DMS79 (cell line): ENCODE measurements around the gene SERPINB1.
"Not testable (repeated sequence)": the region's sequence is repeated elsewhere in the genome, so short reads cannot be mapped to it uniquely, and the experiment has no call there.

ENCODE experiments used
- DNase-seq: peaks from one replicate; lab custom pipeline; 2025; lab: John Stamatoyannopoulos, UW

SERPINB1 gene

DNA sequence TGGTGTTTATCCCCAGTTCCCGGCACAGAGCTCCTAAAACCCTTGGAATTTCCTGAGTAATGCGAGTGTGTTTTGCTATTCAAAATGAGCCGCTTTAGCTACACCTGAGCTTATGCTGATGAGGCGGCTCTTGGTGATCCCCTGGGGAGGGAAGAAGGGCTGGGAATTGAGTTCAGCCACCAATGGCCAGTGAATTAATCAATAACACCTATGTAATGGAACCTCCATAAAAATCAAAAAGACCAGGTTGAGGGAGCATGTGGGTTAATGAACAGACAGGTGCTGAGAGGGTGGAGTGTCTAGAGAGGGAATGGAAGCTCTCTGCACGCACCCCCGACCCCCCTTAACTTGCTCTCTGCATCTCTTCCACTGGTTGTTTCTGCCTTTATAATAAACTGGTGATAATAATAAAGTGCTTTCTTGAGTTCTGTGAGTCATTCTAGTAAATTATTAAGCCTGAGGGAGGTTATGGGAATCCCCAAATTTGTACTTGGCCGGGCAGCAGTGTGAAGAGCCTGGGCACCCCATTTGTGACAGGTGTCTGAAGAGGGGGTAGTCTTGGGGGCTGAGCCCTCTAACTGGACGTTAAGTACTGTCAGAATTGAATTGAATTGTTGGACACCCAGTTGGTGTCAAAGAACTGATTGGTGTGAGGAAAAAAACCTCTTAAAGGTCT lies 24.6 kb upstream of the SERPINB1 start:
- no peak for DNase-seq

DNA sequence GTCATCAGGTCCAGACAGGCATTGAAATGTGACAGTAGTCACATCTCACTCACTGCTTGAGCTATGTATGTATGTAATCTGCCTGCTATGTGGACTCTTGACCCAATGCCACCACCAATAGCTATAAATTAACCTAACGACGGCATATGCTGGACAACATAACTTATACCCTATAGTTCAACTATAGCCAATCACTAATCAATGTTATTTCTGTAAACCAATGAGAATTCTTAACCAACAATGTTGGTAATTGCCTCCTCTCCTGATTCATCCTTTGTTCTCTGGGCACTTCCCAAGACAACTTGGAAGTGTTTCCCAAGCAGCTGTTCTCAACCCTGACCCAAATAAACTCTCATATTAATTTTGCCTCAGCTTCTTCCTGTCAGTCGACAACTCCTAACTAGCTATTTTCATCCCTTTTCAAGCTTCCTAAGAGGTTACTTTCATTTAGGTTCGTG lies 24.1 kb upstream of the SERPINB1 start:
- no peak for DNase-seq

DNA sequence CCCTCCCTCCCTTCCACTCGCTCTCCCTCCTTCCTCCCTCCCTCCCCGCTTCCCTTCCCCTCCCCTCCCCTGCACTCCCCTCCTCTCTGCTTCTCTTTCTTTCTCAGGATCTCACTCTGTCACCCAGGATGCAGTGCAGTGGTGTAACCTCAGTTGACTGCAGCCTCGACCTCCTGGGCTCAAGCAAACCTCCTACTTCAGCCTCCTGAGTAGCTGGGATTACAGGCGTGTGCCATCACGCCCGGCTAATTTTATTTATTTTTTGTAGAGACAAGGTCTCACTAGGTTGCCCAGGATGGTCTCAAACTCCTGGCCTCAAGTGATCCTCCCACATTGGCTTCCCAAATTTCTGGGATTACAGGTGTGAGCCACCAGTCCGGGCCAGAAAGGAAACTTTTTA lies 23.6 kb upstream of the SERPINB1 start:
- DNase-seq, result no peak

DNA sequence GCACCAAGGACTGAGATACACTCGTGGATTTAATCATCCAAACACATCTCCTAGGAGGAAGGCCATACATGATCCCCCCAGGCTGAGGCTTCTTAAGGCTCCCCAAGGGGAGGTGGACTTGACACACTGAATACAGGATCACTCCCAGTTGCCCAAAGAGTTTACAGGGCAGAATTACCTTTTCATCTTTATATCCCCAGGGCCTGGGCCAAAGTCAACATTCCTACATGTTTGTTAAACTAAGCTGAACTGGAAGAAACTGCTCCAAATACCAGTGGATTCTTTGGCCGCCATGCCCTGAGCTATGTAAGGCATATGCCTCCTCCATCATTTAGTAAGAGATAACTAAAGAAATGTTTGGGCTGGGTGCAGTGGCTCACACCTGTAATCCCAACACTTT lies 22.2 kb upstream of the SERPINB1 start:
- DNase-seq, result no peak

DNA sequence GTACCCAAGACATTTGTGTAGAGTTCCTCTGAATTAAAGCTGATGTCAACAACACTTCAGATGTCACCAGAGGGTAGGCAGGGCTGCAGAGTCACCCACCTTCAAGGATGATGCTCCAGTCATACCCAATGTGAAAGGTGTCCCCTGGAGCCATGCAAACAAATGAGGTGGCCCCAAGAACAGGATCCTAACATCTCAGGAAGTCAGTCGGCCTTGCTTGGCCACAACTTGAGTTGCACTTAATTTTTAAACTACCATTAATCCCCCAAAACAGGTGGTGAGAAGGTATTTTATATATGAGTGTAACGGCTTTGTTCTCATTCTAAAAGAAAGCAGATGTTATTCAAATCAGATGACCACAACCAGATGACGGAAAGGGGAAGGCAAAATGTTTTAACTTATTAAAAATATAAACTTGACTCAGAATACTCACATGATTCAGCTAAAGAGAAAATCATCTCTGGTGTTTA lies 21.1 kb upstream of the SERPINB1 start:
- no peak for DNase-seq

DNA sequence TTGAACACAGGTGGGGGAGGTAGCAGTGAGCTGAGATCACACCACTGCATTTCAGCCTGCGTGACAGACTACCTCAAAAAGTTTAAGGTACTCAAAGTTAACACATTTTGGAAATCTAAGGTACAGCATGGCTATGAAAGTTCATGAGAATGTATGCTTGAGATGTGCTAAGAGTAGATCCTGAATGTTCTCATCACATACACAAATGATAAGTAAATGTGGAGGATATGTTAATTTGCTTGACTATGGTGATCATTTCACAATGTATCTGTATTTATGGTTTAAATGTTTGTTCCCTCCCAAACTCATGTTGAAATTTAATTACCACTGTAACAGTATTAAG lies 20.1 kb upstream of the SERPINB1 start:
- DNase-seq, result no peak

DNA sequence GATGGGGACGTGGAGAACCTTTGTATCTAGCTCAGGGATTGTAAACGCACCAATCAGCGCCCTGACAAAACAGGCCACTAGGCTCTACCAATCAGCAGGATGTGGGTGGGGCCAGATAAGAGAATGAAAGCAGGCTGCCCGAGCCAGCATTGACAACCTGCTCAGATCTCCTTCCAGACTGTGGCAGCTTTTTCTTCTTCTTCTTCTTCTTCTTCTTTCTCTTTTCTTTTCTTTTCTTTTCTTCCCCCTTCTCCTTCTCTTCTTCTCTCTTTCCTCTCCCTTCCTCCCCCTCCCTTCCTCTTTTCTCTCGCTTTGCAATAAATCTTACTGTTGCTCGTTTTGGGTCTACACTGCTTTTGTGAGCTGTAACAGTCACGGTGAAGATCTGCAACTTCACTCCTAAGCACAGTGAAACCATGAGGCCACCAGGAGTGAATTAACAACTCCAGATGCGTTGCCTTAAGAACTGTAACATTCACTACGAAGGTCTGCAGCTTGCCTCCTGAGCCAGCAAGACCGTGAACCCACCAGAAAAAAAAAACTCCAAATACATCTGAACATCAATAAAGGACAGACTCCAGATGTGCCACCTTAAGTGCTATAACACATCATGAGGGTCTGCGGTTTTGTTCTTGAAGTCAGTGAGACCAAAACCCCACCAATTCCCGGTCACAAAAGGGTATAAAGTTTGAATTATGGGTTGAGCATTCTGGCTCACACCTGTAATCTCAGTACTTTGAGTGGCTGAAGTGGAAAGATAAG lies 19.6 kb upstream of the SERPINB1 start:
- DNase-seq, result no peak

DNA sequence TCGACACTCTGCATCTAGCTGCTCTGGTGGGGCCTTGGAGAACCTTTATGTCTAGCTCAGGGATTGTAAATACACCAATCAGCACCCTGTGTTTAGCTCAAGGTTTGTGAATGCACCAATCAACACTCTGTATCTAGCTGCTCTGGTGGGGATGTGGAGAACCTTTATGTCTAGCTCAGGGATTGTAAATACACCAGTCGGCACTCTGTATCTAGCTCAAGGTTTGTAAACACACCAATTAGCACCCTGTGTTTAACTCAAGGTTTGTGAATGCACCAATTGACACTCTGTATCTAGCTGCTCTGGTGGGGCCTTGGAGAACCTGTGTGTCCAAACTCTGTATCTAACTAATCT lies 19.0 kb upstream of the SERPINB1 start:
- DNase-seq, result not testable (repeated sequence)

DNA sequence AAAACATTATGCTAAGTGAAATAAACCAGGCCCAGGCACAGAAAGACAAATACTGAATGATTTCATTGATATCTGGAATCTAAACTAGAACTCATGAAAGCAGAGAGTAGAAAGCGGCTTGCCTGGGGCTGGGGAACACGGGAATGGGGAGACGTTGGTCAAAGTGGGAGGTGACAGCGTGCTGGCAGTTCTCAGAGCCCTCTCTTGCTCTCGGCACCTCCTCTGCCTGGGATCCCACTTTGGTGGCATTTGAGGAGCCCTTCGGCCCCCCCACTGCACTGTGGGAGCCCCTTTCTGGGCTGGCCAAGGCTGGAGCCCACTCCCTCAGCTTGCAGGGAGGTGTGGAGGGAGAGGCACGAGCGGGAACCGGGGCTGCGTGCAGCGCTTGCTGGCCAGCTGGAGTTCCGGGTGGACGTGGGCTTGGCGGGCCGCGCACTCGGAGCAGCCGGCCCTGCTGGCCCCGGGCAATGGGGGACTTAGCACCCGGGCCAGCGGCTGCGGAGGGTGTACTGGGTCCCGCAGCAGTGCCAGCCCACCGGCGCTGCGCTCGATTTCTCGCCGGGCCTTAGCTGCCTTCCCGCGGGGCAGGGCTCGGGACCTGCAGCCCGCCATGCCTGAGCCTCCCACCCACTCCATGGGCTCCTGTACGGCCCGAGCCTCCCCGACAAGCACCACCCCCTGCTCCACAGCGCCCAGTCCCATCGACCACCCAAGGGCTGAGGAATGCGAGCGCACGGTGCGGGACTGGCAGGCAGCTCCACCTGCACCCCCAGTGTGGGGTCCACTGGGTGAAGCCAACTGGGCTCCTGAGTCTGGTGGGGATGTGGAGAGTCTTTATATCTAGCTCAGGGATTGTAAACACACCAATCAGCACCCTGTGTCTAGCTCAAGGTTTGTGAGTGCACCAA lies 18.4 kb upstream of the SERPINB1 start:
- DNase-seq, result not testable (repeated sequence)

DNA sequence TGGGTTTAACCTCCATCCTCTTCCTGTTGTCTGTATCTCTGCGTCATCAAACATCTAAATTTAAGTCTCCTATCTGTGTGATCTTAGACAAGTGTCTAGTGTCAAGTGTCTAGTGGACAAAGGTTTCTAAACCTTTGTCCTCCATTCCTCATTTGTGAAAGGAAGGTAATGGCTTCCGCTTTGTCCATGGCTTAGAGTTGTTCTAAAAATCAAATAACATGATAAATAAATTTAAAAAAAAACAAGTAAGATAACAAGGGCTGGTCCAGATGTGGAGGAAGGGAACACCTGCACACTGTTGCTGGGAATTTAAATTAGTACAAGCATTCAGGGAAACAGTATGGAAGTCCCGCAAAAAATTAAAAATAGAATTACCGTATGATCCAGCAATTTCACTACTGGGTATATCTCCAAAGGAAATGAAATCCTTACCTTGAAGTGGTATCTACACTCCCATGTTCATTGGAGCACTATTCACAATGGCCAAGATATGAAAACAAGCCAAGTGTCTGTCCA lies 17.6 kb upstream of the SERPINB1 start:
- DNase-seq, result no peak

DNA sequence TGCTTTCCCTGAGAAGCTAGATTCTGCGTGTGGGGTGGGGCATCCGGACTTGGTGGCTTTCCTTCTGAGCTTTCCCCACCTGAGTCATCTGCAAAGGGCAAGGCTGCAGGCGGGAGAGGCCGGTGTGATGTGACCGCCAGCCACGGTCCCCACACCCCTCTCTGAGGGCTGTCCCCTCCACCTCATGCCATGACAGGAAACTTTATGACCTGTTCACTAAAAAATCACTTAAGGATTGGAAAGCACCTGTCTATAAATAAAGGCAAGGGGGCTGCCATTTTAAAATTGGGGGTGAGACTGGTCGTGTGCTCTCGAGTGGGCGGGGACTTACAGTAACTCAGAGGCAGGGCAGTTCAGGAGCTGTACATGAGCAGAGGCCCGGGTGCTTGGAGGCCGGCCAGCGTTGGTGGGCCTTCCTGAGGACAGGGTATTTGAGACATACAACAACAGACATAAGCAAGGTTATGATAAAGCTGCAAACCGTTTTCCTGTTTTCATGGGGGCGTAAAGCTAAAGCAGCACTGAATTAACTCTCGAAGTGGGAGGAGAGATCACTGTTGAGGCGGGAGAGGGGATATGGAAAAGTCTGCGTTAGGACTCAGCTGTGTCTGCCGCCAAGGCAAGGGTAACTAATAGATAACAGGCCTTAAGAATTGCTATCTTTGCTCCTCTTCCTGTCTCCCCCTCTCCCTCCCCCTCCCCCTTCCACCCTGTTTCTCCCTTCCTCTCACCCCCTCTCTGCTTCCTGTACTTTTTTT lies 16.1 kb upstream of the SERPINB1 start:
- no peak for DNase-seq

DNA sequence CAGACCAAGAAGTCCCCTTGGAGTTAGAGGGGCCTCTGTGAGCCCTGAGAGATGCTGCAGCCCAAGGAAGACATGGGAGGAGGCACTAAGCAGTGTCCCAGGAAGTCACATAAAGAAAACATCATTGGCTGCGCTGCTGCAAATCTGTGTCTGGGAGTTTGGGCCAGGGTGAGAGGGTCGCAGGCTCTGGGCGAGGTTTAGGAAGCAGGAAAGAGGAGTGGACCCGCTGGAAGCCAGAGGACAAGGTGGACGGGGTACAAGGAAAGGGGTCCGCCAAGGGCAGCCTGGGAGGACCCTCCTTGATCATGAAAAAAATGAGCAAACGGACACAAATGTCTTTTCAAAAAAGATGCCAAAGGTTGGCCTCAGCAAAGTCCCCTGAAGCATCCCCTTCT lies 15.5 kb upstream of the SERPINB1 start:
- DNase-seq, result no peak

DNA sequence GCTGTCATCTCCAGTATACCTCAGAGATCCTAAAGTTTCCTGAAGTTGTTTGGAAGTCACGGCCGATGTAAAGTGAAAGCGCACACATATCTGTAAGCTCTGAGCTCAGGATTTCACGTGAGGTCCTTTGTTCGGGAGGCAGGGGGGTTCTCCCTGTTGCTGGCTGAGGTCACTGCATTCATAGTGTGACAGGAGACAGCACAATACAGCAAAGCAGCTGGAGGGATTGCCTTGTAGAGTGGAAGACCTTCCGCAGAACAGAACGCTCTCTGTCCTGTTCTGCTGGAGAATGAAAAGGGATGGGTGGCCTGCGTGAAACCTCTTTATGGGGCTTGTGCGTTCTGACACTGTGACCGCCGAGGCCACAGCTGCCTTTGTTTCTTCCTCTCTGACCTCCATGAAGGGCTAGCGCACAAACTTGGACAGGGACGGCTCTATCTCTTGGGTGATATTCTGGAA lies 13.4 kb upstream of the SERPINB1 start:
- DNase-seq, result no peak

DNA sequence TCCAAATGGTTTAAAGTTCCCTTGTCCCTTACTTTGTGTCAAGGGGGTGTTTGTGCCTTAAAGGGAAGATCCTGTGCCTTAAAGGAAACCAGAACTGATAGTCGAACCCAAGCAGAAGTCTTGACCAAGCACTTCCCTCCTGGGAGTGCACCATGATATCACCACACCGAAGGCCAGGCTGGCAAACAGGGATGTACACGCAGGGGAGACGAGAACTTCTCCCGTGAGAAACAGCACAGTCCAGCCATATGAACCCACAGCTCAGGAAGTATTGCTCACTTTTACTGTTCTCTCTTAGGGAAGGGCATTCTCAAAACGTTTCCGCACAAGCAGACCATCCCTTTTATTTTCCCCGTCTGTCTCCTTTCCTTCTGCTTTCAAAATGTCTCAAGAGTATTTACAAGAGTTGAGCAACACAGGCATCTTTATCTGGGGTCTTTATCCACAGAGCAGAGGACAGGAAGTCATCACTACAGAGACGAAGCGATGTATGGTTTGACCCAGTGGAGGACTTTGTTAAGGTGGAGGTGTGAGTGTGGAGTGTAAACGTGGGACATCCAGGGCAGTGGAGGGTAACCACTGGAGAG lies 12.8 kb upstream of the SERPINB1 start:
- DNase-seq, result no peak

DNA sequence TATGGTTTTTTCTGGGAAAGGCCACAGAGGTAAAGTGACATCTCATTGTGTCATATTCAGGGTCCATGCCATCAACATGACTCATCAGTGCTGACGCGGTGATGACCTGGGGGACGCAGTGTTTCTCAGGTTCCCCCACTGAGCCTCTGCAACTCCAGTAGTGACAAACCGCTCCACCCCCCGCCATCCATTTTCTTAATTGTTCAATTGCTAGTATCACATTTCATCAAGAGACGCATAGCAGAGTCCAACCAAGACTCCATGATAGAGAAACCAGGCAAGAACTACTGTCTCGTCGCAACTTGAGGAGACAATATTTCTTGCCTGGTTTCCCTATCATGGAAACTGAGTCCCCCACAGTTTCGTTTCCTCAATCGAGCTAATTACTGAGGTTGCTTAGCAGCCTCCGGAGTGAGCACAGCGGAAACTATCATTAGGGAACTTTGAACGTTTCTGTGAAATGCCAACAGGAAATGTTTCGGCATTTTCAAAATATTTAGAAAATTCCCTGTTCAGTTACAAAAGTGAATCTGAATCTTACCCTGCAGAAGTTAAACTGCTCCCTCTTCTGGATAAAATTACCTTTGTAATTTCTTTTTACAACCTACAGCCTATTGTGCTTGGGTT lies 12.2 kb upstream of the SERPINB1 start:
- DNase-seq, result no peak

DNA sequence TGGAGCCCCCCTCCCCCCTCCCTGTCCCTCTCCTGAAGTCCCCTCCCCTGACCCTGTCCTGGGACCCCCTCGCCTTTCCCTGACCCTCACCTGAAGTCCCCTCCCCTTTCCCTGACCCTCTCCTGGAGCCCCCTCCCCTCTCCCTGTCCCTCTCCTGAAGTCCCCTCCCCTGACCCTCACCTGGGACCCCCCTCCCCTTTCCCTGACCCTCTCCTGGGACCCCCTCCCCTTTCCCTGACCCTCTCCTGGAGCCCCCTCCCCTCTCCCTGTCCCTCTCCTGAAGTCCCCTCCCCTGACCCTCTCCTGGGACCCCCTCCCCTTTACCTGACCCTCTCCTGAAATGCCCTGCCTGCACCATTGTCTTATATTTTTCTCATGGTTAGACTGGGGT lies 11.7 kb upstream of the SERPINB1 start:
- DNase-seq, result not testable (repeated sequence)

DNA sequence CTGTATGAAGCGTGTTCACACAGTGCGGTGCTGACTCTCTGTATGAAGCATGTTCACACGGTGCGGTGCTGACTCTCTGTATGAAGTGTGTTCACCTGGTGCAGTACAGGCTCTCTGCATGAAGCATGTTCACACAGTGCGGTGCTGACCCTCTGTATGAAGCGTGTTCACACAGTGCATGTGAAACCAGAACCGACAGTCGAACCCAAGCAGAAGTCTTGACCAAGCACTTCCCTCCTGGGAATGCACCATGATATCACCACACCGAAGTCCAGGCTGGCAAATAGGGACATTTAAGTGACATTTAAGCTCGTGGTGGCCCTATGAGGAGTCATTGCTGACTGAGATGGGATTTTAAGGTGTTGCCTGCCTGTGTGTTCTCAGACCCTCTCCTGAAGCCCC lies 11.3 kb upstream of the SERPINB1 start:
- DNase-seq, result no peak

DNA sequence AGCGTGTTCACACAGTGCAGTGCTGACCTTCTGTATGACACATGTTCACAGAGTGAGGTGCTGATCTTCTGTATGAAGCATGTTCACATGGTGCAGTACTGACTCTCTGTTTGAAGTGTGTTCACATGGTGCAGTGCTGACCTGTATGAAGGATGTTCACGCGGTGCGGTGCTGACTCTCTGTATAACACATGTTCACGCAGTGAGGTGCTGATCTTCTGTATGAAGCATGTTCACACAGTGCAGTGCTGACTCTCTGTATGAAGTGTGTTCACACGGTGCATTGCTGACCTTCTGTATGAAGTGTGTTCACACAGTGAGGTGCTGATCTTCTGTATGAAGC lies 10.8 kb upstream of the SERPINB1 start:
- DNase-seq, result no peak

DNA sequence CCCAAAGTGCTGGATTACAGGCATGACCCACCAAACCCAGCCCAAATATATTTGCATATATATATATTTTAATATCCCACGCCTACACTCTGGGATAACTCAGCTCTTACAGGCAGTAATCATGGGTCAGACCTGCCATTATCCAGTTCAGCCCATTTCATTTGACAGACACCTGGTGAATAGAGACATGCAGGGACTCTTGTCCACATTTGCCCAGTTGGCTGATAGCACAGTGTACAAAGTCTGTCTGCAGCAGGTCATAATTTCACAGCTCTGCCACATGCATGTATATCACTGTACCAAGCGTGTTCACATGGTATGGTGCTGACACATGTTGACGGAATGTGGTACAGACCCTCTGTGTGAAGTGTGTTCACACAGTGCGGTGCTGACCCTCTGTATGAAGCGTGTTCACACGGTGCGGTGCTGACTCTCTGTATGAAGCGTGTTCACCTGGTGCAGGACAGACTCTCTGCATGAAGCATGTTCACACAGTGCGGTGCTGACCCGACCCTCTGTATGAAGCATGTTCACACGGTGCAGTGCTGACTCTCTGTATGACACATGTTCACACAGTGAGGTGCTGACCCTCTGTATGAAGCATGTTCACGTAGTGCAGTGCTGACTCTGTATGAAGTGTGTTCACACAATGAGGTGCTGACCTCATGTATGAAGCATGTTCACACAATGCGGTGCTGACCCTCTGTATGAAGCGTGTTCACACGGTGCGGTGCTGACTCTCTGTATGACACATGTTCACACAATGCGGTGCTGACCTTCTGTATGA lies 10.3 kb upstream of the SERPINB1 start:
- DNase-seq, result no peak

DNA sequence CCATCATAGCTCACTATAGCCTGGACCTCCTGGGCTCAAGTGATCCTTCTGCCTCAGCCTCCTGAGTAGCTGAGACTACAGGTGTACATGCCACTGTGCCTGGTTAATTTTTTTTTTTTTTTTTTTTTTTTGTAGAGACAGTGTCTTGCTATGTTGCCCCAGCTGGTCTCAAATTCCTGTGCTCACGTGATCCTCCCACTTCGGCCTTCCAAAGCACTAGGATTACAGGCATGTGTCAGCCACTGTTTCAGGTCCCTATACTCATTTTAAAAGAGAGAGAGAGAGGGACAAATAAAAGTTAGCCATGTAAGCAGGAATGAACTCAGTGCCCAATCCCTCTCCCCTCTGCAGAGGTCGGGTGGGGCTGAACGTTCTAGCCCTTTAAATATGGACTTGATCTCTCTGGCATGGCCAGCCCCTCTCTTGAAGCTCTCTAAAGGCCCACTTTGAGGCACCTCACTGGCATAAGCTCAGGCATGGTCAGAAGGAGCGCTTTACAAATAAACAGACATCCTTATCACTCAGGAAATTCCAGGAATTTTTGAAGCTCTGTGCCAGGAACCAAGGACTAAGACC lies 9.0 kb upstream of the SERPINB1 start:
- no peak for DNase-seq
